ENCODE measurements around the gene WIPF1.

Gene WIPF1

DNA sequence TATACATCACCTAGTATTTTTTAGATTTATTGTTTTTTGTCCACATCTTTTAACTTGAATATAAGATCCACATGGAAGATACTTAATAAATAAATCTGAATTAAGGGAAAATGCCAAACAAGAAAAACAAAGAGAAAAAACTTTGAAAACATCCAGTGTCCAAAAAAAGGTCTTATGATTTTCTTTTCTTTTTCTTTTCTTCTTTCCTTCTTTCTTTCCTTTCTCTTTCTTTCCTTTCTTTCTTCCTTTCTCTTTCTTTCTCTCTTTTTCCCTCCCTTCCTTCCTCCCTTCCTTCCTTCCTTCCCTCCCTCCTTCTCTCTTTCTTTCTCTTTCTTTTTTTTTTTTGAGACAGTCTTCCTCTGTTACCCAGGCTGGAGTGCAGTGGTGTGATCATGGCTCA lies 29.6 kb upstream of the WIPF1 start:
- Histone ChIP-seq H3K4me2 (ENCODE audit: low read length) (no peak overlapping the region), H3K27ac (ENCODE audit: low read length) (no peak overlapping the region), H3K9ac (ENCODE audit: low read length) (no peak overlapping the region), H4K20me1 (ENCODE audit: insufficient read depth, low read length) (no peaks in the 10 kb centered on the region), H3K9me3 (ENCODE audit: insufficient read depth, low read length) (no peaks in the 10 kb centered on the region), H3K27me3 (ENCODE audit: low read depth, low read length) (no peaks in the 10 kb centered on the region), H2AFZ (ENCODE audit: low read depth, low read length) (no peak overlapping the region), H3K4me1 (ENCODE audit: low read length) (peaks cover 40% of the 10 kb centered on the region), H3K4me3 (ENCODE audit: low read length) (no peak overlapping the region), H3K36me3 (replicated peaks; ENCODE audit: low read depth, low read length) (peaks cover 30% of the 10 kb centered on the region), H3K79me2 (ENCODE audit: low read length) (peaks cover 6% of the 10 kb centered on the region; the same call in 1 of the 2 replicates)
- TF ChIP-seq, protein P1, sequence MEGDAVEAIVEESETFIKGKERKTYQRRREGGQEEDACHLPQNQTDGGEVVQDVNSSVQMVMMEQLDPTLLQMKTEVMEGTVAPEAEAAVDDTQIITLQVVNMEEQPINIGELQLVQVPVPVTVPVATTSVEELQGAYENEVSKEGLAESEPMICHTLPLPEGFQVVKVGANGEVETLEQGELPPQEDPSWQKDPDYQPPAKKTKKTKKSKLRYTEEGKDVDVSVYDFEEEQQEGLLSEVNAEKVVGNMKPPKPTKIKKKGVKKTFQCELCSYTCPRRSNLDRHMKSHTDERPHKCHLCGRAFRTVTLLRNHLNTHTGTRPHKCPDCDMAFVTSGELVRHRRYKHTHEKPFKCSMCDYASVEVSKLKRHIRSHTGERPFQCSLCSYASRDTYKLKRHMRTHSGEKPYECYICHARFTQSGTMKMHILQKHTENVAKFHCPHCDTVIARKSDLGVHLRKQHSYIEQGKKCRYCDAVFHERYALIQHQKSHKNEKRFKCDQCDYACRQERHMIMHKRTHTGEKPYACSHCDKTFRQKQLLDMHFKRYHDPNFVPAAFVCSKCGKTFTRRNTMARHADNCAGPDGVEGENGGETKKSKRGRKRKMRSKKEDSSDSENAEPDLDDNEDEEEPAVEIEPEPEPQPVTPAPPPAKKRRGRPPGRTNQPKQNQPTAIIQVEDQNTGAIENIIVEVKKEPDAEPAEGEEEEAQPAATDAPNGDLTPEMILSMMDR (IDR thresholded peaks at IDR 0.05; ENCODE audit: low read depth, low read length), result no peak
- TF ChIP-seq EZH2phosphoT487 (IDR thresholded peaks at IDR 0.05; ENCODE audit: low read depth), result no peak

DNA sequence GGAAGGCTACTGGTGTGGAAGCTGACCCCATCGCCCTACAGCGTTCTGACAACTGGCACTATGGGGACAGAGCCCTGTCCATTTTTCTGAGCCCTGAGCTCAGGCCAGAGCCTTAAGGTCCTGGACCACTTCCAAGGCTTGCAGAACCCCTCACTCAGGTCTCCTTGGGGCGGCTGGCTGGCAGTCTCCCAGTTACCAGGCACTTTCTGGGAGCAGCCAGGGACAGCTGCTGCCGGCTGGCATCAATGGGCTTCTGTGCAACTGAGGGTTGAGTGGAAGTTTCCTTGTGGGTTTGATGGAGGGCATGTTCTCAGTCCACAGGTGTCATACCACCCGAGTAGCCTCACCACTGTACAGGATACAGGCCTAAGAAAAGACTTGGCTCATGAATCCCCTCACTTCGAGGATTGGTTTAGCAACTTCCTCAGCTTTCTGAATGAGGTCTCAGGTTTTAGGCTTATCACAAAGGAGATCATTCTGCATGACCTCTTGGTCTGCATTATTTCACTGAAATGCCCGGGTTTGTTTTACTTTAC lies 27.4 kb upstream of the WIPF1 start:
- Histone ChIP-seq H2AFZ (ENCODE audit: low read depth, low read length) (no peak overlapping the region), H3K9ac (ENCODE audit: low read length) (no peak overlapping the region), H3K4me2 (ENCODE audit: low read length) (peak overlapping the region; percentile 53; the same call in 1 of the 2 replicates), H3K36me3 (replicated peaks; ENCODE audit: low read depth, low read length) (peaks cover 15% of the 10 kb centered on the region), H3K27me3 (ENCODE audit: low read depth, low read length) (no peaks in the 10 kb centered on the region), H3K9me3 (ENCODE audit: insufficient read depth, low read length) (no peaks in the 10 kb centered on the region), H3K4me3 (ENCODE audit: low read length) (no peak overlapping the region), H3K27ac (ENCODE audit: low read length) (no peak overlapping the region), H3K4me1 (ENCODE audit: low read length) (peaks cover 32% of the 10 kb centered on the region), H3K79me2 (ENCODE audit: low read length) (no peaks in the 10 kb centered on the region), H4K20me1 (ENCODE audit: insufficient read depth, low read length) (no peaks in the 10 kb centered on the region)
- TF ChIP-seq, protein P1 (IDR thresholded peaks at IDR 0.05; ENCODE audit: low read depth, low read length), result no peak
- no peak for TF ChIP-seq EZH2phosphoT487 (IDR thresholded peaks at IDR 0.05; ENCODE audit: low read depth)

GRCh38 chr2:174623690-174624089 lies 26.1 kb upstream of the WIPF1 start:
- Histone ChIP-seq H3K4me1 (ENCODE audit: low read length) (peaks cover 32% of the 10 kb centered on the region), H3K4me3 (ENCODE audit: low read length) (peak overlapping the region; percentile 31), H3K27me3 (ENCODE audit: low read depth, low read length) (no peaks in the 10 kb centered on the region), H3K4me2 (ENCODE audit: low read length) (peak overlapping the region; percentile 53), H3K27ac (ENCODE audit: low read length) (peak overlapping the region; percentile 38), H3K9ac (ENCODE audit: low read length) (peak overlapping the region; percentile 8; the same call in 1 of the 2 replicates), H2AFZ (ENCODE audit: low read depth, low read length) (no peak overlapping the region), H3K9me3 (ENCODE audit: insufficient read depth, low read length) (no peaks in the 10 kb centered on the region), H4K20me1 (ENCODE audit: insufficient read depth, low read length) (no peaks in the 10 kb centered on the region), H3K36me3 (replicated peaks; ENCODE audit: low read depth, low read length) (peaks cover 11% of the 10 kb centered on the region), H3K79me2 (ENCODE audit: low read length) (no peaks in the 10 kb centered on the region)
- TF ChIP-seq EZH2phosphoT487 (IDR thresholded peaks at IDR 0.05; ENCODE audit: low read depth), result no peak
- TF ChIP-seq, protein P1 (IDR thresholded peaks at IDR 0.05; ENCODE audit: low read depth, low read length), result no peak

- peak overlapping the region; percentile 38 for H3K27ac ChIP-seq (ENCODE audit: low read length)
- no peaks in the 10 kb centered on the region for H3K79me2 ChIP-seq (ENCODE audit: low read length)
- peak overlapping the region; percentile 53 for H3K4me2 ChIP-seq (ENCODE audit: low read length)
- no peaks in the 10 kb centered on the region for H3K27me3 ChIP-seq (ENCODE audit: low read depth, low read length)
- TF ChIP-seq, protein P1 (IDR thresholded peaks at IDR 0.05; ENCODE audit: low read depth, low read length), result no peak
- no peak for TF ChIP-seq EZH2phosphoT487 (IDR thresholded peaks at IDR 0.05; ENCODE audit: low read depth)
- peak overlapping the region; percentile 8; the same call in 1 of the 2 replicates for H3K9ac ChIP-seq (ENCODE audit: low read length)
- H2AFZ ChIP-seq (ENCODE audit: low read depth, low read length), result no peak overlapping the region
- H4K20me1 ChIP-seq (ENCODE audit: insufficient read depth, low read length), result no peaks in the 10 kb centered on the region
- H3K4me1 ChIP-seq (ENCODE audit: low read length), result peaks cover 32% of the 10 kb centered on the region
- H3K36me3 ChIP-seq (replicated peaks; ENCODE audit: low read depth, low read length), result peaks cover 6% of the 10 kb centered on the region
- H3K4me3 ChIP-seq (ENCODE audit: low read length), result peak overlapping the region; percentile 31
- H3K9me3 ChIP-seq (ENCODE audit: insufficient read depth, low read length), result no peaks in the 10 kb centered on the region
These were observed 25.6 kb upstream of the WIPF1 start for GRCh38 chr2:174623106-174623637.

All from OCI-LY3 (cell line).